Suprapubic skin (tissue), 4 donors: Measurements from ENCODE around the gene CAPN7. TPM values are rescaled to one million over a fixed set of nuclear protein-coding genes. Genes with fewer than 3 reads are reported as not detected.
"Not testable (repeated sequence)": the region's sequence is repeated elsewhere in the genome, so short reads cannot be mapped to it uniquely, and the experiment has no call there.

ENCODE experiments used
- DNase-seq, 2 donors: peaks; one replicate each; pipeline ENCODE4 v3.0.0-alpha.2; 2019; ENCODE audit warnings: low spot score in 2 of 2
- H3K27ac ChIP-seq: fragments of 200-600 bp; sonication (generic); one replicate; pipeline ENCODE4 v1.5.1; 2019
- H3K27me3 ChIP-seq: fragments of 200-600 bp; sonication (generic); one replicate; pipeline ENCODE4 v1.5.1; 2019
- H3K36me3 ChIP-seq: fragments of 200-600 bp; sonication (generic); one replicate; pipeline ENCODE4 v1.5.1; 2019
- H3K4me1 ChIP-seq: fragments of 200-600 bp; sonication (generic); one replicate; pipeline ENCODE4 v1.5.1; 2019
- H3K4me3 ChIP-seq: fragments of 200-600 bp; sonication (generic); one replicate; pipeline ENCODE4 v1.5.1; 2019; ENCODE audit warnings: mild to moderate bottlenecking
- H3K9me3 ChIP-seq: fragments of 200-600 bp; sonication (generic); one replicate; pipeline ENCODE4 v1.5.1; 2019
- CTCF ChIP-seq, 2 donors: fragments of 200-600 bp in 1 of 2; fragments of 450-650 bp in 1 of 2; sonication (generic) in 1 of 2; IDR thresholded peaks; one replicate each; pipeline ENCODE4 v1.5.1; 2016 to 2019; ENCODE audit warnings: antibody characterized with exemption in 2 of 2, mild to moderate bottlenecking in 1 of 2, moderate library complexity in 1 of 2
- EP300 ChIP-seq: sonication (generic); formaldehyde crosslinking; IDR thresholded peaks from one replicate; pipeline ENCODE4 v1.6.1; 2017; ENCODE audit warnings: antibody characterized with exemption
- POLR2A ChIP-seq, 2 donors: fragments of 450-650 bp; IDR thresholded peaks; one replicate each; pipeline ENCODE4 v1.6.1; 2017; ENCODE audit warnings: antibody characterized with exemption in 2 of 2, mild to moderate bottlenecking in 2 of 2, moderate library complexity in 2 of 2
- POLR2AphosphoS5 ChIP-seq, 3 donors: sonication (generic); formaldehyde crosslinking; IDR thresholded peaks; one replicate each; pipeline ENCODE4 v1.6.1; 2017; ENCODE audit warnings: antibody characterized with exemption in 3 of 3
- WGBS: methylation state at CpG from one replicate; pipeline ENCODE4 v1.1.5; 2018; 5-methylcytosine and 5-hydroxymethylcytosine counted together
- total RNA-seq, 4 donors: library from RNA; depleted of rRNA; stranded (reverse); fragments of >200 nt; gene quantifications; one replicate each; pipeline ENCODE4 v1.1.0, GENCODE V29; 2016

Gene CAPN7
- total RNA-seq, 4 donors from 2014 or later: 32.0 to 112 (median 38.2) TPM

- Histone ChIP-seq H3K27ac (no peak overlapping the region), H3K4me3 (no peak overlapping the region), H3K9me3 (no peaks in the 10 kb centered on the region), H3K27me3 (no peaks in the 10 kb centered on the region), H3K4me1 (no peaks in the 10 kb centered on the region), H3K36me3 (no peaks in the 10 kb centered on the region)
- 81% methylated on average over 2 of the region's 2 CpGs for WGBS
- TF ChIP-seq EP300 (no peak), POLR2AphosphoS5 (IDR thresholded peaks at IDR 0.05) (no peak), CTCF (IDR thresholded peaks at IDR 0.05) (no peak), POLR2A (IDR thresholded peaks at IDR 0.05) (no peak)
- DNase-seq: no peak
These were observed 20.6 kb upstream of the CAPN7 start for GRCh38 chr3:15185404-15185803.

GRCh38 chr3:15186101-15186476, 20.0 kb upstream of the CAPN7 start:
- 76% methylated on average over 1 of the region's 1 CpG for WGBS
- no peaks in the 10 kb centered on the region for H3K27me3 ChIP-seq
- no peaks in the 10 kb centered on the region for H3K9me3 ChIP-seq
- no peak overlapping the region for H3K27ac ChIP-seq
- H3K4me1 ChIP-seq: no peaks in the 10 kb centered on the region
- H3K36me3 ChIP-seq: no peaks in the 10 kb centered on the region
- TF ChIP-seq EP300 (no peak), CTCF (IDR thresholded peaks at IDR 0.05) (no peak), POLR2A (IDR thresholded peaks at IDR 0.05) (no peak), POLR2AphosphoS5 (IDR thresholded peaks at IDR 0.05) (no peak)
- no peak for DNase-seq
- H3K4me3 ChIP-seq: no peak overlapping the region

GRCh38 chr3:15186477-15187164, 19.4 kb upstream of the CAPN7 start:
- H3K4me3 ChIP-seq, H3K27ac ChIP-seq, DNase-seq, H3K9me3 ChIP-seq, H3K36me3 ChIP-seq, H3K27me3 ChIP-seq, H3K4me1 ChIP-seq: not testable (repeated sequence)
- WGBS: 83% methylated on average over 9 of the region's 33 CpGs

- H3K9me3 ChIP-seq: no peaks in the 10 kb centered on the region
- DNase-seq: no peak
- H3K4me1 ChIP-seq: no peaks in the 10 kb centered on the region
- no peaks in the 10 kb centered on the region for H3K36me3 ChIP-seq
- H3K27ac ChIP-seq: no peak overlapping the region
- H3K4me3 ChIP-seq: no peak overlapping the region
- no peak for TF ChIP-seq CTCF (IDR thresholded peaks at IDR 0.05)
- TF ChIP-seq POLR2A (IDR thresholded peaks at IDR 0.05): no peak
- no peak for TF ChIP-seq POLR2AphosphoS5 (IDR thresholded peaks at IDR 0.05)
- H3K27me3 ChIP-seq: no peaks in the 10 kb centered on the region
- 94% methylated on average over 3 of the region's 3 CpGs for WGBS
These were observed 8.6 kb upstream of the CAPN7 start for GRCh38 chr3:15197340-15198029.

- H3K4me3 ChIP-seq: no peak overlapping the region
- TF ChIP-seq CTCF (IDR thresholded peaks at IDR 0.05) (no peak), EP300 (no peak), POLR2A (IDR thresholded peaks at IDR 0.05) (no peak), POLR2AphosphoS5 (IDR thresholded peaks at IDR 0.05) (no peak)
- WGBS: 60% methylated on average over 3 of the region's 3 CpGs
These were observed 7.4 kb upstream of the CAPN7 start for GRCh38 chr3:15198686-15199085.

More at GRCh38 chr3:15198686-15199085, 7.4 kb upstream of the CAPN7 start:
- Histone ChIP-seq H3K27ac (no peak overlapping the region), H3K36me3 (no peaks in the 10 kb centered on the region), H3K9me3 (no peaks in the 10 kb centered on the region), H3K4me1 (no peaks in the 10 kb centered on the region), H3K27me3 (no peaks in the 10 kb centered on the region)
- DNase-seq: no peak
